DMS153 treated with DMSO at 0.1 percent for 48 hours (cell line): ENCODE data around the gene TMIGD3.
"Not testable (repeated sequence)": the region's sequence is repeated elsewhere in the genome, so short reads cannot be mapped to it uniquely, and the experiment has no call there.

Experiments
- DNase-seq: peaks from one replicate; lab custom pipeline; 2025; ENCODE audit not compliant: unreplicated experiment; lab: John Stamatoyannopoulos, UW

TMIGD3 gene

DNA sequence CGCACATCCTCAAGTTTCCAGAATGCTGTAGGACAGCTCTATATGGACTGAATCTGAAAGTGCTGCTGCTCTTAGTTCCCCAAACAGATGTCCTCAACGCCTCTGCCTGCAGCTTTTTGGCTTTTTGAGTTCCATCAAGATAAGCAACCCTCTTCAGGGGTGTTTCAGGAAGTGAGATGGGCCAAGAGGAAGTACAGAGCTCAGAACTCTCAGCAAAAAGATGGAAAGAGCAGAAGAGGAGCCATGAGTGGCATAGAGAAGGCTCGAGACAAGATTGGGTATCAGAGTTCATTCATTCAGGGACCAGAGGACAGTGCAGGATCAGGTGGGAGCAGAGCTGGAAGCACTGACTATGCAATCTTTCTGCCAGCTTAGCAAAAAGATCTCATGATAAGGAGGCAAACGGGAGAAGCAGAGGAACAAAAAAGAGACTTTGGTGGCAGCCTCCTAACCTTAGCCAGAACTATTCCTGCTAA lies at the start of gene TMIGD3, which contains the start of gene ADORA3:
Gene TMIGD3 (minus strand): TSS at position 49 of the 476 bp plus-strand sequence. CDS start 279 bp downstream, outside the sequence.
Gene ADORA3 (minus strand): TSS at position 49 of the 476 bp plus-strand sequence. CDS start 279 bp downstream, outside the sequence.
- no peak for DNase-seq

DNA sequence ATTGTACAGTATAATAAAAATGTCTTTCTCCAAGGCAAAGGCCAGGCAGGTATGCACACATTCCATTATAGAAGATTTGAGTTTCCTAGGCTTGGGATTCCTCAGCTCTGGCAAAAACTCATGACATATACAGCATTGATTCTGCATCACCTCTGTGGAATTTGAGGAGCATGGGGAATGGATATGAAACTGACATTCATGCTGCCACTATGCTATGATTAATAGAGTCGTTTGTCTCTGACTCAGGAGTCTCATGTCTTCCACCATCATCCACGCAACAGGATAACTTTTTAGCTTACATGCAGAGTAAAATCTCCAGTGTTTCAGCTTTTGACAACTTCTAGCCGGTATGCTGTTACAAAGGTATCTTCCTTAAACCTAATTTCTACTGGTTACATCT lies 49.8 kb upstream of the TMIGD3 start:
- DNase-seq, result no peak

DNA sequence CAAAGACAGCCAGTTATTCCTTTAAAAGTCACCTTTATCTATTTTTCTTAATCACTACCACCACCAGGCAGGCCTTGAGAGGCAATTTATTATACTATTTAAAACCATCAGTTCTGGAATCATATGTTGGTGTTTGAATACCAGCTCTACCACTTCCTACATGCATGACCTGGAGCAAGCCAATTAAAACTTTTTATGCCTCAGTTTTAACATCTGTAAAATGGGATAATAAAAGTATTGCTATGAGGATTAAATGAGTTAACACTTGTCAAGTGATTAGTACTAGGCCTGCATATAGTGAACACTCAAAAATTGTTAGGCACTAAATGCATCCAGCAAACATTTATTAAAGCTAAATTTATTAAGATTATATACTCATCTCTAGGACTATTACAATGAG lies 49.2 kb upstream of the TMIGD3 start:
- DNase-seq, result no peak

DNA sequence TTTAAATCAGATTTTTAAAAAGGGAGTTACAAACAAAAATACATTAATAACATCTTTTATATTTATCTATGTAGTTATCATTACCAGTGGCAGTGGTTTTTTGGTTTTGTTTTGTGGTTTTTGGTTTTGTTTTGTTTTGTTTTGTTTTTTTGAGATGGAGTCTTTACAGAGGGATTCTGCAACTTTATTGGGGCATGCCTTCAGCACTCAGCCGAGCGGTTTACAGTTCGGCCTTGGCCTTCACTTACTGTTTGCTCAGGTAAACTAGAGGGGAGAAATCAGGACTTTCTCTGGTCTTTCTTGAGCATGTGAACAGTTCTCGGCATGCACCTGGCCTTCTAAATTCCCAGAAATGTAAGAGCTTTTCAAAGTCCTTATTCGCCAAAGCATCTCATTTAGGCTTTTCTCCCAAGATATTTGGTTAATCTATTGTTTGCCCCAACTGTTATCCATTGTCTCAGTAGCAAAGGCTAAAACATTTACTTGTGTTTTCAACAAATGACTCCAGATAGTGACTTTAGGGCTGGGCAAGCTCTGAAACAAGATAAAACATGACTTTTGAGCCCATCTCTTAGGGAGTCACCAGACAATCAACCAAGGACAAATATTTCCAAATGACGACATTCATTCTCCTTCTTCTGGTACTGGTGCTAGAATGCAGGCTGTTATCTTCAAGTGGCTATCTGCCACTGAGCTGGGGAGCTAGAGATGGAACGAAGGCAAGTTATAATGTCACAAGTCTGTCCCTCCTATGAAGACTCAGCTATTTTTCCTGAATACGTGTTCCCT lies 48.4 kb upstream of the TMIGD3 start:
- no peak for DNase-seq

DNA sequence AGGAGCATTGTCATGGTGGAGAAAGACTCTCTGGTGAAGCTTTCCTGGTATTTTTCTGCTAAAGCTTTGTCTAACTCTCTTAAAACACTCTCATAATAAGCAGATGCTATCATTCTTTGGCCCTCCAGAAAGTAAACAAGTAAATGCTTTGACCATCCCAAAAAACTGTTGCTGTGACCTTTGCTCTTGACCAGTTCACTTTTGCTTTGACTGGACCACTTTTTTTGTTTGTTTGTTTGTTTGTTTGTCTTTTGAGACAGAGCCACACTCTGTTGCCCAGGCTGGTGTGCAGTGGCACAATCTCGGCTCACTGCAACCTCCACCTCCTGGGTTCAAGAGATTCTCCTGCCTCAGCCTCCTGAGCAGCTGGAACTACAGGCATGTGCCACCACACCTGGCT lies 44.4 kb upstream of the TMIGD3 start:
- DNase-seq, result not testable (repeated sequence)

DNA sequence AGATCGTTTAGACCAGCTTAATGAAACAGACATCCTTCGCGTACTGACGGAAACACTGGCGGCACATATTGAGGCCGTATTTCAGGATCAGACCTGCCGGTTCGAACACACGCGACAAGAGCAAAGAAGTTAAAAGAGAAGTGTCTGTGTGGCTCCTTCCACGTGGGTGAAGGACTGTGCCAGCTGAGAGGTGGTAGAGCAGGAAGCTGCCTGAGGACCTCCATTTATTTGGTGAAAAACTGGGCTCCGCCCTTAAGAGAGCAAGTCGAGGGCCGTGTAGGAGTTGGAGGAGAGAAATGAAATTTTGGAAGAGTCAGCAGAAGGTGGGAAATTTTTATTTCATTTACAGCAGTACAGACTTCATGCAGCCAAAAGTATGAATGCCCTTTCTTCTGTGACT lies 38.8 kb upstream of the TMIGD3 start:
- DNase-seq, result no peak

DNA sequence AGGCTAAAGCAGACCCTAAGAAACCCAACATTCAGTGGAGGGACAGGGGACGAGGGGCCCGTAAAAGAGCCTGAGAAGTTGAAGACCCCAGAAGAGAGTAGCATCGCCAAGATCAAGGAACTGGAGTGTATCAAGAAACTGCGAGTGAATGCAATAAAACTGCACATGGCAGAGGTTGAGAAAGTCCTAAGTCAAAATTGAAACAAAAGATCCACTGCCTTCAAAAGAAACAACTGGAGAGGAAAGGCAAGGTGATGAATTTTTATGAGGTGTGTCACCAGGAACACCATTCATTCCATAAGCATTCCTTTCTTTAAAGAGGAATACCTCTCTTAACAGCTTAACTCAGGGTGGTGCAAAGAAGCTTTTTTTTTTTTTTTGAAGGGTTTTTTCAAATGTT lies 38.3 kb upstream of the TMIGD3 start:
- DNase-seq, result no peak

DNA sequence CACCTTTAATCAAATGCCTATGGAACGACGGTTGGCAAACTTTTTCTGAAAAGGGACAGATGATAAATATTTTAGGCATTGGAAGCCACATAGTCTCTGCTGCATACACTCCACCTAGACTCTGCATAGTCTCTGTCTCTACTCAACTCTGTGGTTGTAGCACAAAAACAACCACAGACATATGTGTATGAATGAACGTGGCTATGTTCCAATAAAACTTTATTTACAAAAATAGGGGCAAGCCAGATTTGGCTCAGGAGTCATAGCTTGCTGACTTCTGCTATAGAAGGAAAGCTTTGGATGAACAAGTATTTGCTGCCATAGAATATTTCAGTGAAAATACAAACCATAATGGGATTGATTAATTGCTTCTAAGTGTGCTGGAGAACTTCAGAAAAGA lies 37.5 kb upstream of the TMIGD3 start:
- no peak for DNase-seq

DNA sequence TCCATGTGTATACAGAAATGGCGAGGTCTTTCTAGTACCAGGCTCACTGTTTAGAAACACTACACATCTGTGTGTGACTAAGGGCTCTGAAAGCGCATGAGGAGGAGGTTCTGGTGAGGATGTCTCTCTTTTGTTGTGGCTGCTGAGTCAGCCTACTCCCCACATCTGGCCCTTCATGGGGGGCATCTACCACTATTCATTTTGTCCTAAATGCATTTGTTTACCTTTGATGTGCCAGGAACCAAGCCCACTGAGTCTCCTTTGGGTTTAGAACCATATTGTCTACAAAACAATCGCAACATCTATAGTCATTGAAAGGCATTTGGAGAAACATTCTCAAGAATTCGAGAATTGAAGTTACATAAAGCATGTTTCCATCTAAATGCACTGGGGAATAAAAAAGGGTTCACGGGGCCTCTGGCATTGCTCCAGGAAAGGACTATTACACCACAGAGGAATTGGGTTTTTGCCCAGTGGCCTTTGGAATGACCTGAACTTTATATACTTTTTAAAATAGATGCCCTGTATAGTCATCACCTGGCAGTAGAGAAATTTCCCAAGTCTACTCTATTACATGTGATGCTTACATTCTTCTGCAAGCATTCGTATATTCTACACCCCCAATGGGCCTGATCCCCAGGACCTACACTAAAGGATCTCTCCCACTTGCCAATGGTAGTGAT lies 35.1 kb upstream of the TMIGD3 start:
- no peak for DNase-seq

DNA sequence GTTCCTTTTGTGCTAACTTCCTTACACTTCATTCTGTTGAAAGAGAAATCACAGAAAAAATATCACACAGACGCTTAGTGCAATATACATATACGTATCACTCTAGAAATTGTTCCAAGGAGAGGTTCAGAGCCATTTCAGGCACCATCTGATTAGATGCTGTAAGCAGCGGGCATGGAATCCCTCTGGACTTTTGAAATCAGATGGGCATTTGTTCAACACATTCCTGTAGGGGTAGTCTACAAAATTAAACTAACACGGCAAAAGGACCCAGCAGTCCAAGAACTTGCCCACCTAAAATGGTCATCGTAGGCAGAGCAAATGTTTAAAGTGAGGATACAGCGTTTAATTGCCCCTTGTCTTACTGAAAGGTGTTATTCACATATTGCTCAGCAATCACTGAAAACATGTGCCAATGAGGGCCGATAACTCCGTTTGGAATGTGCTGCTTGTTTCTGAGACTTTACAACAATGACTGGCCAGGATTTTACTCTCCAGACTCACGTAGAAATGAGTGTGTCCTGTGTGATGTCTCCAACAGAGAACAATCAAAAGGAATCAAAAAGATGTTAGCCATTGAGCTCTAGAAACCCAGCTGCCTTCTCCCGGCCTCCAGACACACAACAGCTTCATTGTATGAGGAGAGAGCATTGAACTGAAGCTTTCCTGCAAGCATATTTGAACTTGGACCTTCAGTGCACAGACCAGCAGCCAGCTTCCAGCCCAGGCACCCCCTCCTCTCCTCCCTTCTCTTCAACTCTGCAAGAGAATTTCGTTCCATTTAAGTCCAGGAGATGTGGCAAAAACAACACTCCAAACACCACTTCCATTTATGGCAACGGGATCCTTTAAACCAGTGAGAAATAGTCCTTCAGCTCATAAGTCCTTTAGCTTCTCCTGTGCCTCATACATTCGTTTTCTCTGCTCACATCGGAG lies 32.1 kb upstream of the TMIGD3 start:
- no peak for DNase-seq

DNA sequence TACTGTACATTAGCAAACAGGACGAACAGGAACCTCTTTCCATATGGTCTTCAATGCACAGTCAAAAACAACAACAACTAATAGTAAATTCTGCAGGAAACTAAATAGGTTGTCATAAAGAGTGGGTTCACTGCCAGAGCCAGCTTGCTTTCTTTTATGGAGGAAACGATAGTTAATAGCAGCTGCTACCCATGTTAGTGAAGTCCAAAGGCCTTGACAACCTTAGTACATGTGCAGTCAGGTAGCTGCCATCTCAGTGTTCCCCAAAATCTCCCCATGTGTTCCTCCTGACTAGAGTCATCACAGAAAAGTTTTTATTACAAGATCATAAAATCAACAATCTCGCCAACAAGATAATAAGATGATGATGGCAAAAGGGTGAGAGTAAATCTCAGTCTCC lies 16.6 kb upstream of the TMIGD3 start:
- DNase-seq, result no peak

DNA sequence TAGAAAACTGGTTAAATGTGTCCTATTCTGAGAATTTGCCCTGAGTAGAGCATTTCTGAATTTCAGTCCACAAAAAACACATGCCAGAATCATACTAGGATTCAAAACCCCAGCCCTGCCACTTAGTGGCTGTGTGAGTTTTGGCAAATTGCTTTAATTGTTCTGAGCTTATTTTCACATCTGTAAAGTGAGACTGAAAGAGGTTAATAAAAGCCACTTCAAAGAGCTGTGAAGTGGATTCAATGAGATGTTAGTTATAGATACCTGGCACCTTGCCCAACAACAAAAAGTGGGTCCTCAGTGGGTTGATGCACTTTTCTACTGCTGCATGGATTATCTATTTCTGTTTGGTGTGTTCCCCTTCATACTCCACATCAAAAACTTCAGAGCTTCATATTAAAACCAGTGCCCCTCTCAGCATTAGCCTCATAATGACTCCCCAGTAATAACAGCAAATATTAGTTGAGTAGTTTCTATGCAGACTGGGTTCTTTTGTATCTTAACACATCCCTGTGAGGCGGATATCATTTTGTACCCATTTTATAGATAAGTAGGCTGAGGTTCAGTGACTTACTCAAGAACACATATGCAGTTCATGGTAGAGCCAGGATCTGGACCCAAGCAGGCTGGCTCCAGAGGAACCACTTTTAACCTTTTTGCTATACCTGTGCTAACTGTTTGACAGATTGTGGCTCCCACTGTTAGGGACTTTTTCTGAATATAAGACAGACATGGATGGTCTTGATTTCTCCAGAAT lies 14.2 kb upstream of the TMIGD3 start:
- no peak for DNase-seq

DNA sequence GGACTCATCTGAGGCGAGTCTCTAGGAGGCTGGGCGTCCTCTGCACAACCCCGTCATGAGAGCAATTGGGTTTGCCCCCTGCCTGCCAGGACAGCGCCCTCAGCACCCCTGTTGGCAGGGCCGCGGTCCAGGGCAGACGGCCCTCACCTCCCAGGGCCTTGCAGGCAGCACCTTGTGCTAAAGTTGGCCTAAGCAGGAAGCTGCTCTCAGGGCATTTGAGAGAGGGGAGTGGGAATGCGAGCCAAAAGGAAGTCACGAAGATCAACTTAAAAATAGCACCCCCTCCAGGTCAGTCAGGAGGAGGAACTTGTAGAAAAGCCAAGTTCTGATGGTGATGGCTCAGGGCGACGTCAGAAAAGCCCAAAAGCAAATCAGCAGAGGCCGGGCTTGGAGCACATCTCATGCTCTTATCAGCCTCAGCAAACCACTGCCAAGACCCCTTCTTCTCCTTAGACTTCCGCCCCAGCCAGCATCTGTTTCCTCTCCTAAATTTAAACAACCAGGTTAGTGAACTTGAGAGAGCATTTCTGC lies 12.6 kb upstream of the TMIGD3 start:
- DNase-seq, result no peak

DNA sequence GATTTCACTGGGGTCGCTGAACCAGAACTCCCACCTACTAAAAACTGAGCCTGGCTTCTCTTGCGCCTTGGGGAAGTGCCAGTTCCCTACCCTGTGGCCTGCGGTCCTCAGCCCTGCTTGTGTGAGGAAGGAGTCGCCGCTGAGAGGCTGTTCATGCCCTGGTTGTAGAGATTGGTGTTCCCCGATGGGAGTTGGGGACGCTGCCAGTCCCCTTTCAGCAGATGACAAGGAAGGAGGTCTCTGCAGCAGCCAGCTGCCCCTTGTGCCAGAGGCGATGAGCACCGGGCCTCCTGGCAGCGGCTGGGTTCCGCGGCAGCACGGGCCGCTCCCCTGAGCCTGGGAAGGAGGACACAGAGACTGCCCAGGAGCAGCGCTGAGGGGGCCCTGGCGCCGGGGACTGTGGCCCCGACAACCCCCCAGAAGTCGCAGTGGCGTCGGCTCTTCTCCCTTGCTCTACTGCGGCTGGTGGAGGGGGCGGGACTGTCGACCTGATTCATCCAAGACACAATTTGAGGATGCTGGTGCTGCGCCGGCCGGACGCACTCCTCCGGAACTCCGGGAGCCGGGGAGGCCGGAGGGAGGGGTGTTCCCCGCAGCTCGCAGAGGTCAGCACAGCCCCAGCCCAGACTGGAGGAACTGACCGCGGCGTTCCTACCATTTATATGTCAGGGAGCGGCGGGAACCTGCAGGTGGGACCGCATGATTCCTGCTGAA lies 12.0 kb upstream of the TMIGD3 start:
- no peak for DNase-seq

DNA sequence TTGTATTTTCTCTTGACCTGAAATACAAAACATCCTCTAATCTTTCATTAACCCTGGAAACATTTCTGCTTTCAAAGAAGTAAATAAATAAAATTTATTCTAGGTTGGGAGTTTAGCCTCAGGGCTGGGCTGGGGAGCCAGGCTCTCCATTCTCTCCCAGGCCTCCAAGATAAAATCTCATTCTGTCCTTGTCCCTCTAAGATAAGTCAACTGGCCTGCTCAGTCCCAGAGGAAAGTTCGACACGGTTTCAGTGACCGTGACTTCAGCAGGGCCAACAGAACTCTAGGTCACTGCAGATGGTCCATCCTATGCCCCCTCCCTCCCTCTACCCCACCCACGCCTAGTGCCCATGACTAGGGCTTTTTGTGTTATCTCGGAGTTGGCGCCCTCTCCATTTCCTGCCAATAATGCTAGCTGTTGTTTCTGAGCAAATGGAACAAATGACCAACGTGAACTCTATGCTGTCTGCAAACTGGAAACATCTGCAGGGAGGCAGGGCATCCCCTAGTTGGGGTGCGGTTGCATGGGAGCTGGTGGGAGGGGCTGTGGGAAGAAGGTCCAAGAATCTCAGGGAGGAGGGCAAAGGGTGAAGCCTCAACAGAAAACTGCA lies 10.1 kb upstream of the TMIGD3 start:
- DNase-seq, result no peak

DNA sequence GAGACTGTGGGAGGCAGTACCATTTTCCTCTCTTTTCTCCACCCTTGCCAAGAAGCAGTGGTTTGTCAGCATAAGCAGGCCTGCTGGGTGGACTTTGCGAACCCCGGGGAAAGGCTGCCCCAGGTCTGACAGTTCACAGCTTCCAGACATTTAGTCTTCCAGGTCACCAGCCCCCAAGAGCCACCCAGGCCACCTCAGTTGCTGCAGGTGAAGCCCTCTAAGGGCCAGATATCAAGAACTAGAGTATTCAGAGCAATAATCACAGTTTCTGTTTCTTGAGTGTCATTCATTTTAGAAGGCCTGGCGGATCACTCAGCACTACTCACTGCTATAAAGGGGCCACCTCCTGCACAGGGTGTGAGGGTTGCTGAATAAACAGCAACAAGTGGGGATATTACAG lies 9.5 kb upstream of the TMIGD3 start:
- DNase-seq, result no peak

DNA sequence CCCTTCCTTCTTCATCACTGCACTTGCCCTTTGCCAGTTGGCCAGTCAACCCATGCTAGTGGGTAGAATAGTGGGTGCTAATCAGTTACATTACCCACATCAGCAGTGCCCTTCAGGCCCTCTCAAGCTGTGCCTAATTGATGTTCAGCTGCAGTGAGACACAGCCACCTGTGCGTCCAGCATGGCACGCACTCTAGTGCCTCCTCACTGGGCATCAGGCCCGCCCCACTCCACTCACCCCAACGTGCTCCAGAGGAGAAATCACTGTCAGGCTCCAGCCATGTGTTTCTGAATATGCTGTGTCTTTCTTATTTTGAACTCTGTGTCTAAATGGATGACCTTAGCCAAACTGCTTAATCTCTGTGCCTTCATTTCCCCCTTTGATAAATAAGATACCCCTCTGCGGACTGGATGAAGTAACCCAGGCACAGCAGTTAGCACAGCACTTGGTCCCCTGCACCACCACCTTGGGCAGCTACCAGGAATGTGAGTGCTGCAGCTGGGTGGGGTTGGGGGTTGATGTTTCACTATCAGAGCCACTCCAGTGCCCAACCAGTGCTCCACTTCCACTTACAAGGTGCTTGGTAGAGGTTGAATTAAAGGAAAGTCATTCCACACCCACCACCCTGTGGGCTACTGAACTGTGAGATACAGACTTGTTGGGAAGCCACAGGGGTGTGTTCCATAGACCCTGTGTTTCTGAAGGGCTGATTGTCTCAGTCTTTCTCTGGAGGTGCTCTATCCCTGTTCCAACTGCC lies 8.9 kb upstream of the TMIGD3 start:
- DNase-seq, result no peak

DNA sequence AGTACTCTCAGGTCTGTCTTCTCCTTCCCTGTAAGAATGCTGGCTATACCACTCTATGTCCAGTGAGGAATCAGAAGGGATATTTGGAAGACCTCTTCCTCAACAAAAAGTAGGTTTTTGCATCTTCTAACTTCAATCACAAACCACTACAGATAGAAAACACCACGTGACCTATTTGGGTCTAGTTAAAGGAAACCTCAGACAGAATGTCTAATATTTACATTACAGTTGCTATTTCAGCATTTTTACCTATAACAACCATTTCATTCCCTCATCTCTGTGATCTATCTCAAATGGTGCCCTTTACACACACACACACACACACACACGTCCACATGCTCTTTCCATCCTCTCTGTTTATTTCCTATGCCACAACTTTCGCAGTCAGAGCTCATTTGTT lies 7.9 kb upstream of the TMIGD3 start:
- DNase-seq, result no peak

DNA sequence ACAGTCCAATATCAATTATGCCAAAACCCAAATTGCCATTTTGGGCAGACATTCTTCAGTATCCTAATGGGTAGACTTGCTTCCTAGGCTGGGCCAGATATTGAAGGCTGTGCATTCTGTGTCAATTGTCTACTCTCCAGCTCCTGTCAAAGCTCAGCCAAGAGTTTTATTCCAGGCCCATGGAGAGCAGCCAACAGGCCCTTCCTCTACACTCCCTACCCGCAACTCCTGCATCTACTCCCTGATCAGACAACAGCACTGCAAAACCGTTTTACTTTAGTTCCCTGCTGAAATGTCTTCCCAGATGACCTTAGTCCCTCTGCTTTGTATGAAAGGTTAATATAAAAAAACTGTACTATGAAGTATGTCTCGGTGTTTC lies 6.6 kb upstream of the TMIGD3 start:
- DNase-seq, result no peak
